Fibroblast of the aortic adventitia (primary cell): ENCODE results near the gene GLS2. TPM values are rescaled to one million over a fixed set of nuclear protein-coding genes. Genes with fewer than 3 reads are reported as not detected.
"Not testable (repeated sequence)": the region's sequence is repeated elsewhere in the genome, so short reads cannot be mapped to it uniquely, and the experiment has no call there.

Experiments
- DNase-seq: peaks from one replicate; pipeline ENCODE4 v3.0.0-alpha.2; 2010; ENCODE audit warnings: low read depth
- H3K4me3 ChIP-seq: 2 replicates; pipeline ENCODE4 v1.5.1; 2011; ENCODE audit warnings: low read depth, mild to moderate bottlenecking, control low read depth, low read length, moderate library complexity
- total RNA-seq: library from RNA; depleted of rRNA; stranded (reverse); fragments of >200 nt; gene quantifications from 2 replicates; pipeline ENCODE4 v1.2.3, GENCODE V29; 2012; ENCODE audit warnings: low replicate concordance
- TF ChIP-seq, protein P1 (sequence below): IDR thresholded peaks from 2 replicates; pipeline ENCODE4 v1.5.1; 2011; ENCODE audit warnings: mild to moderate bottlenecking, low read length, control low read depth, inconsistent platforms; ENCODE audit not compliant: insufficient read depth

GLS2 gene
- total RNA-seq, 1 donor, result 0.36 TPM

DNA sequence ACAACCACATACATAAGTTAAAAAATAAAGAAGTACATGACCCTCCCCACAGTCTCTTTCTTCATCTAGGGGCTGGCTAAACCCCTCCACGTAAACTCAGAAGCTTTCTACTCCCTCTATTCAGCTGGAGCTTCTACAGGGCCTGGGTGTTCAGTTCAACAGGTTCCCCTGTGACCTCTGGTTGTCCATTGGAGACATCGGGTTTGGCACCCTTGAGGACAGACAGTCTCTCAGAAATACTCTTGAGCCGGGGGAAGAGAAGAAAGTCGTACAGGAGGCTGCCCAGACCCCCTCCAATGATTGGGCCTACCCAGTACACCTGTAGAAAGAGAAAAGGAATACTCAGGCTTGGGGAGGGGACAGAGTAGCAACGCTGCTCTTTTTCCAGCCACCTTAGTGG lies 36.8 kb downstream of the GLS2 start:
- H3K4me3 ChIP-seq, result no peak overlapping the region
- no peak for DNase-seq
- TF ChIP-seq, protein P1, sequence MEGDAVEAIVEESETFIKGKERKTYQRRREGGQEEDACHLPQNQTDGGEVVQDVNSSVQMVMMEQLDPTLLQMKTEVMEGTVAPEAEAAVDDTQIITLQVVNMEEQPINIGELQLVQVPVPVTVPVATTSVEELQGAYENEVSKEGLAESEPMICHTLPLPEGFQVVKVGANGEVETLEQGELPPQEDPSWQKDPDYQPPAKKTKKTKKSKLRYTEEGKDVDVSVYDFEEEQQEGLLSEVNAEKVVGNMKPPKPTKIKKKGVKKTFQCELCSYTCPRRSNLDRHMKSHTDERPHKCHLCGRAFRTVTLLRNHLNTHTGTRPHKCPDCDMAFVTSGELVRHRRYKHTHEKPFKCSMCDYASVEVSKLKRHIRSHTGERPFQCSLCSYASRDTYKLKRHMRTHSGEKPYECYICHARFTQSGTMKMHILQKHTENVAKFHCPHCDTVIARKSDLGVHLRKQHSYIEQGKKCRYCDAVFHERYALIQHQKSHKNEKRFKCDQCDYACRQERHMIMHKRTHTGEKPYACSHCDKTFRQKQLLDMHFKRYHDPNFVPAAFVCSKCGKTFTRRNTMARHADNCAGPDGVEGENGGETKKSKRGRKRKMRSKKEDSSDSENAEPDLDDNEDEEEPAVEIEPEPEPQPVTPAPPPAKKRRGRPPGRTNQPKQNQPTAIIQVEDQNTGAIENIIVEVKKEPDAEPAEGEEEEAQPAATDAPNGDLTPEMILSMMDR, result no peak

DNA sequence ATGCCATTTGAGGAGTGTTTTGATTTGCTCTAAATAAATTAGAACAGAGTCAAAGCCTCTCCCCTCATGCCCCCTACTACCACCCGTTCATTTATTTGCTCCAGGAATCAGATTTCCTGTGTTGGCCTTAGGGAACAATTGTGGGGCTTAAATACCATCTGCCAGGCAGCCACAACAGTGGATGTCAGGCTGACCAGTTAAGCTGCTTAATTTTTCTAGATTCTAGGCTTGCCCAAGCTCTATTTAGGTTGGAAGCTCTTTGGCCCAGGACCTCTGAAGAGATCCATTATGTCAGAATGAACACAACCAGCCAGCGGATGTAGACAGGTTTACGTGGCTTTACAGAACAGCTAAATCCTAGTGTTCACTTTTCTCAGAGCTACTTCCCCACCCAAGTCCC lies 37.7 kb downstream of the GLS2 start:
- H3K4me3 ChIP-seq, result no peak overlapping the region
- no peak for DNase-seq
- TF ChIP-seq, protein P1, result no peak

DNA sequence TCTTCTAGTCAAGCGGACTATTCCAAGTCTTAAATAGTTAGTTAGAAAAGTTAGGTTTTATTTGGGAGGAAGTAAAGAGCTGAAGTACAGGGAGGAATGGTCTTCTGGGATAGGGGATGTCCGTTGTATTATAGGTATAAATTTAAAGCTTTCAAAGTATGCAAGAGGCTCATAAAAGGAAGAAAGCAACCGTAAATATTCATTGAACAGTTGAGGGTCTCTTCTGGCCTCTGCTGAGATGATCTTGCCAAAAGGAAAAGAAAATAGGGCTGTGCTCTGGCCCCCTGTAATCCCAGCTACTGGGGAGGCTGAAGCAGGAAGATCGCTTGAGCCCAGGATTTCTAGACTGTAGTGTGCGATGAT lies 38.4 kb downstream of the GLS2 start:
- TF ChIP-seq, protein P1, result no peak
- DNase-seq, result no peak
- H3K4me3 ChIP-seq, result peak overlapping the region; percentile 75

DNA sequence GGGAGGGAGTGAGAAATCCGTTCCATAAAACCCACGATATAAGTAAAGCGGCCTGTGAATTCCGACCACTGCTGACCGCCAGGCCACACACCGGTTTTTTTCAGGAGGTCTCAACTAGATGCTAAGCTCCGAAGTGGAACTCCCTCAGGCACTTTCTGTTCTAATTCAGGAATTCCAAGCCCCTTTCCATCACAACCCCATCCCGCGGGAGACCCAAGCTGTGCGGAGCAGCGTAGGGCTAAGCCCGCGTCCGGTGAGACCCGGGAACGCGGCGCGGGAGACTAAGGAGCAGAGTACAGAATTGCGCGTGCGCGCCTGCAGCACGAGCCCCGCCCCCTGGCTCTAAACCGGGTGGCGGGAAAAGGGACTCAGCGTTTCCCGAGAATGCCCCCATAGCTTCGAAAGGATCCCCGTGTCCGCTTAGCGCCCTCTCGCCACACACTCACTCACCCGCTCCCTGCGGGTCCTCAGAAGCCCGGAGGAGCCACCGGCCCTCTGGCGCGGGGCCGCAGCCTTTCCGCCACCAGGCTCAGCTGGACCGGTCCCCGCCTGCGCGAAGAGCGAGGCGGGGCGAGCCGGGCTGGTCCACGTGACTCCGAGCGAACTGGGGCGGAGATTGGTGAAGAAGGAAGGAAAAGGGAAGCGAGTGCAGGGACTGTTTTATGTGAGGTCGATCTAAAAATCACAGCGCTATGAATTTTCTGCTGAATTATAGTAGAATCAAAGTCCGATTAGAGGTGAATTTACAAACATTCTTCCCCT lies 38.9 kb downstream of the GLS2 start, which contains the start of gene TIMELESS:
Gene TIMELESS, minus strand, starts transcription at position 567 of the 762 bp plus-strand sequence. CDS start 15,256 bp downstream, outside the sequence.
- H3K4me3 ChIP-seq, result peak within 1 kb of the TSS; percentile 75
- DNase-seq, result peak; percentile 83
- TF ChIP-seq, protein P1, result no peak

DNA sequence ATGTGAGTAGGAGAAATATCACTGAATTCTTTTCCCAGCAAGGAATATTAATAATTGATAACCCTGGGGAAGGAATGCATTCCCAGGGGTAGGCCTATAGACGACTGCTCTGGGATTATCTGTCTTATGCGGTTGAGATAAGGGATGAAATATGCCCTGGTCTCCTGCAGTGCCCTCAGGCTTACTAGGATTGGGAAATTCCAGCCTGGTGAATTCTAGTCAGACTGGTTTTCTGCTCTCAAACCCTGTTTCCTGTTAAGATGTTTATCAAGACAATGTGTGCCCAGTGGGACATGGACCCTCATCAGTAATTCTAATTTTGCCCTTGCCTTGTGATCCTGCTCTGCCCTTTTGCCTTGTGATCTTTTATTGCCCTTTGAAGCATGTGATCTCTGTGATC lies 44.8 kb downstream of the GLS2 start:
- H3K4me3 ChIP-seq, DNase-seq: not testable (repeated sequence)

DNA sequence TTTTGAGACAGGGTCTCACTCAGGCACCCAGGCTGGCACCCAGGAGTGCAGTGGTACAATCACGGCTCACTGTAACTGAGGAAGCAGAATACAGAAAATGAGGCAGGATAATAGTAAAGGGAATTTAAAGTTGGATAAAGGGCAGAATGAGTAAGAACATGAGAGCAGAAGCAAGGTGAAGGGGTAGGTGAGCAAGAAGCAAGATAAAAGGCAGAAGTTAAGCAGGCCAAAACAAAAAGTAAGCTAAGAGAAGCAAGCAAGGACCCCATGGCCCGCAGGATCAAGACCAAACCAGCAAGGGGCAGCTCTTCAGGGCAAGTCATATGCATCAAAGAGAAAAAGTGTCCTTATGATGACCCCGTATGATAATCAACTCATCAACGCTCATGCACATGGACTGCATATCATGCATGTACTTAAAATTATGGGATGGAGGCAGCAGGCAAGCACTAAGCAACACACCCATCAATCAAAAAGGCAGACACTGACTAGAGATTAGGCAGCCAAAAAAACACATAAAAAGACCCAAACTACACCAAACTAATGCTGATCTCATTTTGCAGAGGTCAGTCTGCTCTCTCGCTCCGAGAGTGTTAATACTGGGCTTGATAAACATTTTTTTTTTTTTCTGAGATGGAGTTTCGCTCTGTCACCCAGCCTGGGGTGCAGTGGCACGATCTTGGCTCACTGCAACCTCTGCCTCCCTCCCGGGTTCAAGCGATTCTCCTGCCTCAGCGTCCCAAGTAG lies 50.4 kb downstream of the GLS2 start:
- H3K4me3 ChIP-seq, result no peak overlapping the region
- DNase-seq, result no peak
- TF ChIP-seq, protein P1, result no peak

DNA sequence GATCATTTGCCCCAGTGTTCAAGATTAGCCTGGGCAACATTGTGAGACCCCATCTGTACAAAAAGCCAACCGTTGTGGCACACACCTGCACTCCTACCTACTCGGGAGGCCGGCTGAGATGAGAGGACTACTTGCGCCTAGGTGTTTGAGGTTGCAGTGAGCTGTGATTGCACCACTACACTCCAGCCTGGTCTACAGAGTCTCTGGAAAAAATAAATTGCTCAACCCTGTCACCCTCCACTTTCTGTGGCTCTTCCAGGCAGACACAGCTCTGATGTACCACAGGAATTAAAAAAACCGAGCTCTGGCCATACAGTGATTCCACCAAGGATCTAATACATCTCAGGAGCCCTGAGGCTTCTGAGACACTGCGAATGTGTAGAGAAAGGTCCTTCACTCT lies 53.1 kb downstream of the GLS2 start:
- H3K4me3 ChIP-seq, result no peak overlapping the region
- no peak for DNase-seq
- TF ChIP-seq, protein P1, result no peak
